Keratinocyte (primary cell): Measurements from ENCODE around the gene NSF.

Source experiments
- CTCF ChIP-seq, 3 experiments: IDR thresholded peaks in 1 of 3; conservative IDR thresholded peaks in 1 of 3; optimal IDR thresholded peaks in 1 of 3; 2 replicates in 2 of 3; 3 replicates in 1 of 3; pipeline versions ENCODE3 to v1.5.1; 2011; ENCODE audit warnings: low read length in 3 of 3, mild to moderate bottlenecking in 3 of 3, moderate library complexity in 2 of 3, control low read depth in 1 of 3, inconsistent platforms in 1 of 3; ENCODE audit not compliant: insufficient read depth in 2 of 3; ENCODE audit errors: extremely low read depth in 1 of 3
- EZH2 ChIP-seq: IDR thresholded peaks from one replicate; pipeline ENCODE4 v1.6.1; 2012; ENCODE audit warnings: inconsistent platforms, mild to moderate bottlenecking, low read length, moderate library complexity

- TF ChIP-seq CTCF (optimal IDR thresholded peaks at IDR 0.05 in 1 of 3, IDR thresholded peaks at IDR 0.05 in 1 of 3, conservative IDR thresholded peaks at IDR 0.05 in 1 of 3; ENCODE audit: extremely low read depth in 1 of 3, insufficient read depth in 2 of 3, low read length in 3 of 3) (no peak), EZH2 (no peak)
Measured at GRCh38 chr17:46800573-46800972, 210.1 kb downstream of the NSF start.
